ENCODE data around the gene RRP1. TPM values are rescaled to one million over a fixed set of nuclear protein-coding genes. Genes with fewer than 3 reads are reported as not detected.

RRP1 gene
- total RNA-seq, 1 experiment from 2014 or later: 76.7 TPM

GRCh38 chr21:43816611-43817071 is 27.3 kb downstream of the RRP1 start:
- Histone ChIP-seq H3T11ph (ENCODE audit: low read length) (no peak overlapping the region), H2BK15ac (ENCODE audit: low read depth, low read length) (no peak overlapping the region), H2BK5ac (ENCODE audit: insufficient read length, low read length) (no peak overlapping the region), H4K8ac (replicated peaks; ENCODE audit: insufficient read length, low read depth, low read length) (no peak overlapping the region), H3K79me2 (ENCODE audit: insufficient read depth, low read length) (no peaks in the 10 kb centered on the region), H2BK120ac (ENCODE audit: low read depth, low read length, poor library complexity, severe bottlenecking) (no peak overlapping the region), H3K4me2 (ENCODE audit: insufficient read depth, insufficient read length, low read length) (no peak overlapping the region), H2AFZ (ENCODE audit: low read length) (no peak overlapping the region), H3K18ac (ENCODE audit: insufficient read length, low read depth, low read length) (no peak overlapping the region), H3K23ac (ENCODE audit: insufficient read length, low read depth, low read length) (no peak overlapping the region), H3K9me3 (ENCODE audit: control insufficient read depth, low read depth, low read length) (no peaks in the 10 kb centered on the region), H3K79me1 (ENCODE audit: insufficient read depth, low read depth, low read length, poor library complexity, severe bottlenecking) (no peaks in the 10 kb centered on the region), H3K4me1 (ENCODE audit: insufficient read depth, low read length) (no peaks in the 10 kb centered on the region), H3K4ac (ENCODE audit: low read depth, low read length) (no peak overlapping the region), H4K5ac (ENCODE audit: insufficient read length, low read depth, low read length) (no peak overlapping the region), H2AK5ac (ENCODE audit: insufficient read length, low read length) (no peak overlapping the region), H2BK12ac (ENCODE audit: insufficient read length, low read depth, low read length) (no peak overlapping the region), H3K9ac (ENCODE audit: extremely low read depth, insufficient read length, low read length) (no peak overlapping the region), H3K27me3 (ENCODE audit: insufficient read depth, low read length) (no peaks in the 10 kb centered on the region), H3K23me2 (ENCODE audit: insufficient read length, low read depth, low read length, poor library complexity, severe bottlenecking) (no peaks in the 10 kb centered on the region), H4K91ac (ENCODE audit: insufficient read length, low read depth, low read length) (no peak overlapping the region), H3K14ac (ENCODE audit: insufficient read depth, low read length) (no peak overlapping the region), H4K20me1 (ENCODE audit: control insufficient read depth, insufficient read depth, insufficient read length) (no peaks in the 10 kb centered on the region), H2BK20ac (ENCODE audit: low read depth, low read length, poor library complexity, severe bottlenecking) (no peak overlapping the region), H3K56ac (ENCODE audit: insufficient read length, low read depth, low read length) (no peak overlapping the region), H3K27ac (ENCODE audit: insufficient read length, low read depth, low read length) (no peak overlapping the region)
- no peak overlapping the region for H3K27ac Mint-ChIP-seq
- peaks cover 2% of the 10 kb centered on the region for H3K27me3 Mint-ChIP-seq (ENCODE audit: low read depth)
- H3K36me3 Mint-ChIP-seq (ENCODE audit: insufficient read depth in 1 of 3, low read depth in 3 of 3): peaks cover 8 to 20% (median 16%) of the 10 kb centered on the region in 3 experiments; a peak in 6 of 7 replicates
- TF ChIP-seq CTCF (conservative IDR thresholded peaks at IDR 0.05): peak; percentile 48
- no peak overlapping the region for H3K4me3 Mint-ChIP-seq
- DNase-seq: no peak
- H3K4me1 Mint-ChIP-seq: peaks cover 15 to 27% of the 10 kb centered on the region in 2 experiments
- no CpG with 5 or more reads among the region's 14 CpGs for WGBS (ENCODE audit: extremely low coverage, insufficient read length, low lambda C conversion rate)
- H3K9me3 Mint-ChIP-seq: peaks cover 0 to 8% of the 10 kb centered on the region in 2 experiments; a peak in 4 of 5 replicates

All from H9 (cell line).